Measurements from ENCODE around the gene SP6.

DNA sequence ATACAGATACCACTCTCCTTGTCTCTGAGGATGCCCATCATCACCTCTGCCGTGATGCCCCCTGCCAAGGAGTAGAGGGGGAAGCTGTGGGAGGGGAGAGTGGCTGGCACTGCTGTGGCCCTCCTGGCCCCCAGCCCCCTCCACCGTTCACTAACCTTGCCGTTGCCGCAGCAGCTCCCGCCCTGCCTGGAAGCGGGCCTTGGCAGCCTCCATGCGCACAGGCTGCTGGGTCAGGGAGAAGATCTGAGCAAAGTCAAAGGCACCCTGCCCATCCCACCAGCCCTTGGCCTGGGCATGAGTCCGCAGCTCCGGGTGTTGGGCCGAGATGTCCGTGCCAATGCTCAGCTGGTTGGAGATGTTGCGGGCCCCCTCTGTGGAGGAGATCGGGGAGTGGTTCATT, 12.3 kb downstream of the SP6 start:
- TF ChIP-seq TCF12 (IDR thresholded peaks at IDR 0.05; ENCODE audit: low read depth) (no peak), EP300 (IDR thresholded peaks at IDR 0.05; ENCODE audit: borderline replicate concordance) (no peak), NFIC (IDR thresholded peaks at IDR 0.05) (no peak), EGR1 (IDR thresholded peaks at IDR 0.05) (no peak), TEAD4 (IDR thresholded peaks at IDR 0.05) (no peak), TAF1 (IDR thresholded peaks at IDR 0.05; ENCODE audit: low read depth) (no peak), RAD21 (IDR thresholded peaks at IDR 0.05; ENCODE audit: low read depth) (no peak), CEBPB (IDR thresholded peaks at IDR 0.05) (no peak), FOXM1 (IDR thresholded peaks at IDR 0.05; ENCODE audit: borderline replicate concordance, low read depth) (no peak), CREB1 (IDR thresholded peaks at IDR 0.05; ENCODE audit: low read depth) (no peak)
- TF ChIP-seq, protein P1, sequence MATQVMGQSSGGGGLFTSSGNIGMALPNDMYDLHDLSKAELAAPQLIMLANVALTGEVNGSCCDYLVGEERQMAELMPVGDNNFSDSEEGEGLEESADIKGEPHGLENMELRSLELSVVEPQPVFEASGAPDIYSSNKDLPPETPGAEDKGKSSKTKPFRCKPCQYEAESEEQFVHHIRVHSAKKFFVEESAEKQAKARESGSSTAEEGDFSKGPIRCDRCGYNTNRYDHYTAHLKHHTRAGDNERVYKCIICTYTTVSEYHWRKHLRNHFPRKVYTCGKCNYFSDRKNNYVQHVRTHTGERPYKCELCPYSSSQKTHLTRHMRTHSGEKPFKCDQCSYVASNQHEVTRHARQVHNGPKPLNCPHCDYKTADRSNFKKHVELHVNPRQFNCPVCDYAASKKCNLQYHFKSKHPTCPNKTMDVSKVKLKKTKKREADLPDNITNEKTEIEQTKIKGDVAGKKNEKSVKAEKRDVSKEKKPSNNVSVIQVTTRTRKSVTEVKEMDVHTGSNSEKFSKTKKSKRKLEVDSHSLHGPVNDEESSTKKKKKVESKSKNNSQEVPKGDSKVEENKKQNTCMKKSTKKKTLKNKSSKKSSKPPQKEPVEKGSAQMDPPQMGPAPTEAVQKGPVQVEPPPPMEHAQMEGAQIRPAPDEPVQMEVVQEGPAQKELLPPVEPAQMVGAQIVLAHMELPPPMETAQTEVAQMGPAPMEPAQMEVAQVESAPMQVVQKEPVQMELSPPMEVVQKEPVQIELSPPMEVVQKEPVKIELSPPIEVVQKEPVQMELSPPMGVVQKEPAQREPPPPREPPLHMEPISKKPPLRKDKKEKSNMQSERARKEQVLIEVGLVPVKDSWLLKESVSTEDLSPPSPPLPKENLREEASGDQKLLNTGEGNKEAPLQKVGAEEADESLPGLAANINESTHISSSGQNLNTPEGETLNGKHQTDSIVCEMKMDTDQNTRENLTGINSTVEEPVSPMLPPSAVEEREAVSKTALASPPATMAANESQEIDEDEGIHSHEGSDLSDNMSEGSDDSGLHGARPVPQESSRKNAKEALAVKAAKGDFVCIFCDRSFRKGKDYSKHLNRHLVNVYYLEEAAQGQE (IDR thresholded peaks at IDR 0.05; ENCODE audit: low read depth), result no peak
- TF ChIP-seq, protein P2, sequence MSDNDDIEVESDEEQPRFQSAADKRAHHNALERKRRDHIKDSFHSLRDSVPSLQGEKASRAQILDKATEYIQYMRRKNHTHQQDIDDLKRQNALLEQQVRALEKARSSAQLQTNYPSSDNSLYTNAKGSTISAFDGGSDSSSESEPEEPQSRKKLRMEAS (IDR thresholded peaks at IDR 0.05), result no peak
